Measurements from ENCODE around the gene PDE5A.

DNA sequence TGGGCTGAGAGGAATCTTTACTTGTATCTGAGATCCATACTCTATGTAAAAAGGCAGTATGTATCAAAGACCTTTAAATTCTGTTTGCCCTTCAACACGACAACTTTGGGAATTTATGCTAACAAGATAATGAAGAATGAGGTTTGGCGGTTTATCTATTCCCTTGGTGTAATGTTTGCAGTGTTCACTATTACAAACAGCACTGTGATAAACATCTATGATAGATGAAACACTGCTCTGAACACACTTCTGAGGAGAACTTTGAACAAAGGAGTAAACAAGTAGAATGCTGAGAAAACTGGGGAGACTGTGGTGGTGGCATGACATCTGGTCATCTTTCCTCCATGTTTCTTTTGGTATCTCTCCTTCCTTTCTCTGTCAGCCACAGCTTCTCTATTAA, 126.9 kb downstream of the PDE5A start:
- TF ChIP-seq CTCF (IDR thresholded peaks at IDR 0.05), result no peak
- no peak for TF ChIP-seq POLR2AphosphoS5 (IDR thresholded peaks at IDR 0.05)
- TF ChIP-seq POLR2A (IDR thresholded peaks at IDR 0.05), result no peak

All from transverse colon (tissue), 4 donors.